HepG2 (cell line): ENCODE results near the gene GLUD1. TPM values are rescaled to one million over a fixed set of nuclear protein-coding genes. Genes with fewer than 3 reads are reported as not detected.

Source experiments
- AKNA ChIP-seq: sonication (generic); formaldehyde crosslinking; IDR thresholded peaks from 2 replicates; pipeline ENCODE4 v1.4.0; 2020; ENCODE audit warnings: missing genetic modification reagents, borderline replicate concordance
- GATAD1 ChIP-seq: IDR thresholded peaks from 2 replicates; pipeline ENCODE4 v1.6.1; 2016; ENCODE audit warnings: missing genetic modification reagents, missing compliant biosample characterization
- GLMP ChIP-seq: sonication (generic); formaldehyde crosslinking; IDR thresholded peaks from 2 replicates; pipeline ENCODE4 v1.9.0; 2021; ENCODE audit warnings: missing genetic modification reagents, mild to moderate bottlenecking, borderline replicate concordance
- HCFC1 ChIP-seq: fragments of 150-350 bp; IDR thresholded peaks from 2 replicates; pipeline ENCODE4 v1.6.1; 2014; ENCODE audit warnings: low read depth, low read length
- KLF9 ChIP-seq: IDR thresholded peaks from 2 replicates; pipeline ENCODE4 v1.6.1; 2016; ENCODE audit warnings: low read depth
- NCOA1 ChIP-seq: sonication (generic); formaldehyde crosslinking; IDR thresholded peaks from 2 replicates; pipeline ENCODE4 v1.9.0; 2021; ENCODE audit warnings: missing genetic modification reagents
- SMAD9 ChIP-seq: sonication (generic); formaldehyde crosslinking; IDR thresholded peaks from 2 replicates; pipeline ENCODE4 v1.5.1; 2020; ENCODE audit warnings: mild to moderate bottlenecking, missing genetic modification reagents
- ZFYVE20 ChIP-seq: sonication (generic); formaldehyde crosslinking; IDR thresholded peaks from 2 replicates; pipeline ENCODE4 v1.8.0; 2023; ENCODE audit warnings: low read depth, mild to moderate bottlenecking, moderate library complexity, missing genetic modification reagents, borderline replicate concordance
- ZNF296 ChIP-seq: sonication (generic); formaldehyde crosslinking; conservative IDR thresholded peaks from 2 replicates; pipeline ENCODE4 v1.5.0; 2020; ENCODE audit warnings: mild to moderate bottlenecking, missing genetic modification reagents
- polyA plus RNA-seq, 8 experiments: library from polyadenylated mRNA; depleted of rRNA in 3 of 8; stranded (reverse) in 7 of 8; unstranded in 1 of 8; fragments of >200 nt; fragmentation: Illumina TruSeq in 4 of 8; extraction: Trizol in 4 of 8; gene quantifications; 2 replicates each; pipeline versions ENCODE4 v1.2.1 to v1.2.3, GENCODE V29; 2011 to 2016; ENCODE audit warnings: low read depth in 4 of 8, missing spikeins in 1 of 8, mixed read lengths in 1 of 8; ENCODE audit not compliant: insufficient read depth in 1 of 8
- total RNA-seq, 5 experiments: library from RNA; depleted of rRNA; stranded (reverse); fragments of >200 nt; fragmentation: Illumina TruSeq; extraction: Trizol; gene quantifications; 2 replicates each; pipeline ENCODE4 v1.2.3, GENCODE V29; 2016; ENCODE audit warnings: low read depth in 1 of 5
- TF ChIP-seq, protein P1 (sequence below): sonication (generic); formaldehyde crosslinking; IDR thresholded peaks from 2 replicates; pipeline ENCODE4 v1.5.0; 2020; ENCODE audit warnings: mild to moderate bottlenecking, missing genetic modification reagents, borderline replicate concordance
- TF ChIP-seq, protein P2 (sequence below): sonication (generic); formaldehyde crosslinking; IDR thresholded peaks from 2 replicates; pipeline ENCODE4 v1.8.1; 2023; ENCODE audit warnings: mild to moderate bottlenecking, missing genetic modification reagents
- TF ChIP-seq, protein P3 (sequence below): sonication (generic); formaldehyde crosslinking; IDR thresholded peaks from 2 replicates; pipeline ENCODE4 v1.4.0; 2020; ENCODE audit warnings: mild to moderate bottlenecking, missing genetic modification reagents

The GLUD1 gene
- total and polyA plus RNA-seq, 2 of the 13 experiments (the other 11 are each of a cell fraction or from before 2014, with no cell fraction given): 301 to 798 TPM

DNA sequence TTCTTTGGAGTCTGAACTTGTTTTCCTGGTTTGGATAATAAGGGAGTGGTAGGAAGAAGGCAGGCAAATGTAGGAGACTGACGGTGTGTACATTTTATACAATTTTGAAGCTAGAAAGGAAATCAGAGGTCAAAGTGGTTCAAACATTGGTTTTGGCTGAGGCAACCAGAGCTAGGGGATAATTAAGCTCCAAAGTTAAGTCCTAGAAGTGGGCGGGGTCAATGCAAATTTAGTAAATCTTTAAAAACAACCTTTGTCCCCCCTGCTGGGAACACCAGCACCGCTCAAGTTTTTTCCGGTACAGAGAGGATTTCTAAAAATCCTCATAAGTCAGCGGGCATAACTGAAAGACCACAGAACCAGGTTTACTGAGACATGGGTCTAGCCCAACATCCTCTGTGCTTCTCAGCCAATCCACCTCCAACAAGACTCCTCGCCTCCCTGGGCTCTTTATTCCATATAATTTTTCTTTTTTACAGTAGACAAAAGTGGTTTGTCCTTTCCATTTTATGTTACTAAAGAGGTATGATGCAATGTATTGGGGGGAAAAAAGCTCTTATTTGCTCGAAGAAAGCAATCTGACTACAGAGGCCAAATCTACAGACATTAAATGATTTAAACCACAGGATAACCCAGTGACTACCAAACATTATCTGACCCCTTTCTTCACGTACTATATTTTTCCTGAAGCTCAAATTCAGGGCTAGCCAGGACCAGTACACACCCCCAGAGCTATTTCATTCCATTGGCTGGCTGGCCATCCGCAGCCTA, 1.6 kb downstream of the GLUD1 start (continued):
- TF ChIP-seq, protein P1, sequence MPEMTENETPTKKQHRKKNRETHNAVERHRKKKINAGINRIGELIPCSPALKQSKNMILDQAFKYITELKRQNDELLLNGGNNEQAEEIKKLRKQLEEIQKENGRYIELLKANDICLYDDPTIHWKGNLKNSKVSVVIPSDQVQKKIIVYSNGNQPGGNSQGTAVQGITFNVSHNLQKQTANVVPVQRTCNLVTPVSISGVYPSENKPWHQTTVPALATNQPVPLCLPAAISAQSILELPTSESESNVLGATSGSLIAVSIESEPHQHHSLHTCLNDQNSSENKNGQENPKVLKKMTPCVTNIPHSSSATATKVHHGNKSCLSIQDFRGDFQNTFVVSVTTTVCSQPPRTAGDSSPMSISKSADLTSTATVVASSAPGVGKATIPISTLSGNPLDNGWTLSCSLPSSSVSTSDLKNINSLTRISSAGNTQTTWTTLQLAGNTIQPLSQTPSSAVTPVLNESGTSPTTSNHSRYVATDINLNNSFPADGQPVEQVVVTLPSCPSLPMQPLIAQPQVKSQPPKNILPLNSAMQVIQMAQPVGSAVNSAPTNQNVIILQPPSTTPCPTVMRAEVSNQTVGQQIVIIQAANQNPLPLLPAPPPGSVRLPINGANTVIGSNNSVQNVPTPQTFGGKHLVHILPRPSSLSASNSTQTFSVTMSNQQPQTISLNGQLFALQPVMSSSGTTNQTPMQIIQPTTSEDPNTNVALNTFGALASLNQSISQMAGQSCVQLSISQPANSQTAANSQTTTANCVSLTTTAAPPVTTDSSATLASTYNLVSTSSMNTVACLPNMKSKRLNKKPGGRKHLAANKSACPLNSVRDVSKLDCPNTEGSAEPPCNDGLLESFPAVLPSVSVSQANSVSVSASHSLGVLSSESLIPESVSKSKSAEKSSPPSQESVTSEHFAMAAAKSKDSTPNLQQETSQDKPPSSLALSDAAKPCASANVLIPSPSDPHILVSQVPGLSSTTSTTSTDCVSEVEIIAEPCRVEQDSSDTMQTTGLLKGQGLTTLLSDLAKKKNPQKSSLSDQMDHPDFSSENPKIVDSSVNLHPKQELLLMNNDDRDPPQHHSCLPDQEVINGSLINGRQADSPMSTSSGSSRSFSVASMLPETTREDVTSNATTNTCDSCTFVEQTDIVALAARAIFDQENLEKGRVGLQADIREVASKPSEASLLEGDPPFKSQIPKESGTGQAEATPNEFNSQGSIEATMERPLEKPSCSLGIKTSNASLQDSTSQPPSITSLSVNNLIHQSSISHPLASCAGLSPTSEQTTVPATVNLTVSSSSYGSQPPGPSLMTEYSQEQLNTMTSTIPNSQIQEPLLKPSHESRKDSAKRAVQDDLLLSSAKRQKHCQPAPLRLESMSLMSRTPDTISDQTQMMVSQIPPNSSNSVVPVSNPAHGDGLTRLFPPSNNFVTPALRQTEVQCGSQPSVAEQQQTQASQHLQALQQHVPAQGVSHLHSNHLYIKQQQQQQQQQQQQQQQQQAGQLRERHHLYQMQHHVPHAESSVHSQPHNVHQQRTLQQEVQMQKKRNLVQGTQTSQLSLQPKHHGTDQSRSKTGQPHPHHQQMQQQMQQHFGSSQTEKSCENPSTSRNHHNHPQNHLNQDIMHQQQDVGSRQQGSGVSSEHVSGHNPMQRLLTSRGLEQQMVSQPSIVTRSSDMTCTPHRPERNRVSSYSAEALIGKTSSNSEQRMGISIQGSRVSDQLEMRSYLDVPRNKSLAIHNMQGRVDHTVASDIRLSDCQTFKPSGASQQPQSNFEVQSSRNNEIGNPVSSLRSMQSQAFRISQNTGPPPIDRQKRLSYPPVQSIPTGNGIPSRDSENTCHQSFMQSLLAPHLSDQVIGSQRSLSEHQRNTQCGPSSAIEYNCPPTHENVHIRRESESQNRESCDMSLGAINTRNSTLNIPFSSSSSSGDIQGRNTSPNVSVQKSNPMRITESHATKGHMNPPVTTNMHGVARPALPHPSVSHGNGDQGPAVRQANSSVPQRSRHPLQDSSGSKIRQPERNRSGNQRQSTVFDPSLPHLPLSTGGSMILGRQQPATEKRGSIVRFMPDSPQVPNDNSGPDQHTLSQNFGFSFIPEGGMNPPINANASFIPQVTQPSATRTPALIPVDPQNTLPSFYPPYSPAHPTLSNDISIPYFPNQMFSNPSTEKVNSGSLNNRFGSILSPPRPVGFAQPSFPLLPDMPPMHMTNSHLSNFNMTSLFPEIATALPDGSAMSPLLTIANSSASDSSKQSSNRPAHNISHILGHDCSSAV (CRISPR knock-in tag): no peak
- no peak for TF ChIP-seq ZFYVE20 (CRISPR knock-in tag)
- TF ChIP-seq, protein P2, sequence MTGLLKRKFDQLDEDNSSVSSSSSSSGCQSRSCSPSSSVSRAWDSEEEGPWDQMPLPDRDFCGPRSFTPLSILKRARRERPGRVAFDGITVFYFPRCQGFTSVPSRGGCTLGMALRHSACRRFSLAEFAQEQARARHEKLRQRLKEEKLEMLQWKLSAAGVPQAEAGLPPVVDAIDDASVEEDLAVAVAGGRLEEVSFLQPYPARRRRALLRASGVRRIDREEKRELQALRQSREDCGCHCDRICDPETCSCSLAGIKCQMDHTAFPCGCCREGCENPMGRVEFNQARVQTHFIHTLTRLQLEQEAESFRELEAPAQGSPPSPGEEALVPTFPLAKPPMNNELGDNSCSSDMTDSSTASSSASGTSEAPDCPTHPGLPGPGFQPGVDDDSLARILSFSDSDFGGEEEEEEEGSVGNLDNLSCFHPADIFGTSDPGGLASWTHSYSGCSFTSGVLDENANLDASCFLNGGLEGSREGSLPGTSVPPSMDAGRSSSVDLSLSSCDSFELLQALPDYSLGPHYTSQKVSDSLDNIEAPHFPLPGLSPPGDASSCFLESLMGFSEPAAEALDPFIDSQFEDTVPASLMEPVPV (CRISPR knock-in tag): no peak
- TF ChIP-seq AKNA (CRISPR knock-in tag): no peak
- TF ChIP-seq HCFC1: no peak
- TF ChIP-seq GATAD1 (CRISPR knock-in tag): no peak
- no peak for TF ChIP-seq ZNF296 (CRISPR knock-in tag)
- TF ChIP-seq, protein P3, sequence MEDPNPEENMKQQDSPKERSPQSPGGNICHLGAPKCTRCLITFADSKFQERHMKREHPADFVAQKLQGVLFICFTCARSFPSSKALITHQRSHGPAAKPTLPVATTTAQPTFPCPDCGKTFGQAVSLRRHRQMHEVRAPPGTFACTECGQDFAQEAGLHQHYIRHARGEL (CRISPR knock-in tag): no peak
- no peak for TF ChIP-seq NCOA1
- no peak for TF ChIP-seq GLMP (CRISPR knock-in tag)
- no peak for TF ChIP-seq SMAD9
- TF ChIP-seq KLF9 (CRISPR knock-in tag): no peak
